DOHH2 (cell line): ENCODE data around the gene LDLR.

ENCODE experiments used
- H3F3A ChIP-seq: fragments of 200-600 bp; sonication (generic), shearing (Covaris generic); 2 replicates; pipeline ENCODE4 v1.6.0; 2016; ENCODE audit warnings: antibody characterized with exemption, mild to moderate bottlenecking; ENCODE audit not compliant: control insufficient read depth, insufficient read depth
- H3K27ac ChIP-seq: fragments of 200-600 bp; sonication (generic); 2 replicates; pipeline ENCODE4 v1.5.1; 2014; ENCODE audit warnings: low read depth, mild to moderate bottlenecking, low read length, moderate library complexity
- H3K27me3 ChIP-seq: fragments of 200-600 bp; sonication (generic); 2 replicates; pipeline ENCODE4 v1.6.1; 2014; ENCODE audit warnings: mild to moderate bottlenecking, low read length, mixed read lengths; ENCODE audit not compliant: control insufficient read depth
- H3K36me3 ChIP-seq: fragments of 200-600 bp; sonication (generic); 2 replicates; pipeline ENCODE4 v1.6.1; 2014; ENCODE audit warnings: mild to moderate bottlenecking, low read length, moderate library complexity, mixed read lengths; ENCODE audit not compliant: control insufficient read depth
- H3K4me1 ChIP-seq: fragments of 200-600 bp; sonication (generic); 2 replicates; pipeline ENCODE4 v1.6.1; 2014; ENCODE audit warnings: mild to moderate bottlenecking, low read length, mixed read lengths; ENCODE audit not compliant: control insufficient read depth
- H3K4me2 ChIP-seq: fragments of 200-600 bp; sonication (generic); 2 replicates; pipeline ENCODE4 v1.6.0; 2014; ENCODE audit warnings: mild to moderate bottlenecking, low read length, moderate library complexity
- H3K4me3 ChIP-seq: fragments of 200-600 bp; sonication (generic); 2 replicates; pipeline ENCODE4 v1.5.1; 2014; ENCODE audit warnings: mild to moderate bottlenecking, low read length, mixed read lengths
- H3K79me2 ChIP-seq: fragments of 200-600 bp; sonication (generic); 2 replicates; pipeline ENCODE4 v1.6.1; 2014; ENCODE audit warnings: mild to moderate bottlenecking, low read length, mixed read lengths; ENCODE audit not compliant: control insufficient read depth
- H3K9me2 ChIP-seq: fragments of 200-600 bp; sonication (generic); replicated peaks from 2 replicates; pipeline ENCODE4 v1.6.1; 2014; ENCODE audit warnings: mild to moderate bottlenecking, low read length, mixed read lengths; ENCODE audit not compliant: control insufficient read depth
- H3K9me3 ChIP-seq: fragments of 200-600 bp; sonication (generic); 2 replicates; pipeline ENCODE4 v1.6.1; 2014; ENCODE audit warnings: antibody characterized with exemption, low read length, mixed read lengths; ENCODE audit not compliant: control insufficient read depth, insufficient read depth
- H4K20me1 ChIP-seq: fragments of 200-600 bp; sonication (generic); 2 replicates; pipeline ENCODE4 v1.6.0; 2014; ENCODE audit warnings: low read depth, mild to moderate bottlenecking, antibody characterized with exemption, low read length, moderate library complexity; ENCODE audit not compliant: control insufficient read depth, insufficient read depth
- EZH2phosphoT487 ChIP-seq: fragments of 200-600 bp; sonication (generic); IDR thresholded peaks from 2 replicates; pipeline ENCODE4 v1.6.1; 2017; ENCODE audit warnings: borderline replicate concordance, mild to moderate bottlenecking, antibody characterized with exemption, low read length, moderate library complexity, mixed read lengths
- TF ChIP-seq, protein P1 (sequence below): fragments of 200-600 bp; sonication (generic); IDR thresholded peaks from one replicate; pipeline ENCODE4 v1.5.1; 2014; ENCODE audit warnings: antibody characterized with exemption, mild to moderate bottlenecking, low read depth, low read length; ENCODE audit not compliant: poor library complexity, severe bottlenecking

Gene LDLR

DNA sequence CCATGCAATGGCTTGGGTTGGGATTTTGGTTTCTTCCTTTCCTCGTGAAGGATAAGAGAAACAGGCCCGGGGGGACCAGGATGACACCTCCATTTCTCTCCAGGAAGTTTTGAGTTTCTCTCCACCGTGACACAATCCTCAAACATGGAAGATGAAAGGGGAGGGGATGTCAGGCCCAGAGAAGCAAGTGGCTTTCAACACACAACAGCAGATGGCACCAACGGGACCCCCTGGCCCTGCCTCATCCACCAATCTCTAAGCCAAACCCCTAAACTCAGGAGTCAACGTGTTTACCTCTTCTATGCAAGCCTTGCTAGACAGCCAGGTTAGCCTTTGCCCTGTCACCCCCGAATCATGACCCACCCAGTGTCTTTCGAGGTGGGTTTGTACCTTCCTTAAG is 42.2 kb downstream of the LDLR start:
- Histone ChIP-seq H3K4me3 (no peak overlapping the region), H3K36me3 (peaks cover 58% of the 10 kb centered on the region), H3K4me1 (peaks cover 17% of the 10 kb centered on the region), H3K79me2 (no peaks in the 10 kb centered on the region; the same call in 1 of the 2 replicates), H3K4me2 (no peak overlapping the region), H3F3A (peaks cover 31% of the 10 kb centered on the region), H4K20me1 (peaks cover 14% of the 10 kb centered on the region; the same call in 1 of the 2 replicates), H3K27me3 (no peaks in the 10 kb centered on the region), H3K9me2 (no peaks in the 10 kb centered on the region), H3K9me3 (no peaks in the 10 kb centered on the region), H3K27ac (no peak overlapping the region)
- TF ChIP-seq, protein P1, sequence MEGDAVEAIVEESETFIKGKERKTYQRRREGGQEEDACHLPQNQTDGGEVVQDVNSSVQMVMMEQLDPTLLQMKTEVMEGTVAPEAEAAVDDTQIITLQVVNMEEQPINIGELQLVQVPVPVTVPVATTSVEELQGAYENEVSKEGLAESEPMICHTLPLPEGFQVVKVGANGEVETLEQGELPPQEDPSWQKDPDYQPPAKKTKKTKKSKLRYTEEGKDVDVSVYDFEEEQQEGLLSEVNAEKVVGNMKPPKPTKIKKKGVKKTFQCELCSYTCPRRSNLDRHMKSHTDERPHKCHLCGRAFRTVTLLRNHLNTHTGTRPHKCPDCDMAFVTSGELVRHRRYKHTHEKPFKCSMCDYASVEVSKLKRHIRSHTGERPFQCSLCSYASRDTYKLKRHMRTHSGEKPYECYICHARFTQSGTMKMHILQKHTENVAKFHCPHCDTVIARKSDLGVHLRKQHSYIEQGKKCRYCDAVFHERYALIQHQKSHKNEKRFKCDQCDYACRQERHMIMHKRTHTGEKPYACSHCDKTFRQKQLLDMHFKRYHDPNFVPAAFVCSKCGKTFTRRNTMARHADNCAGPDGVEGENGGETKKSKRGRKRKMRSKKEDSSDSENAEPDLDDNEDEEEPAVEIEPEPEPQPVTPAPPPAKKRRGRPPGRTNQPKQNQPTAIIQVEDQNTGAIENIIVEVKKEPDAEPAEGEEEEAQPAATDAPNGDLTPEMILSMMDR = no peak
- no peak for TF ChIP-seq EZH2phosphoT487

DNA sequence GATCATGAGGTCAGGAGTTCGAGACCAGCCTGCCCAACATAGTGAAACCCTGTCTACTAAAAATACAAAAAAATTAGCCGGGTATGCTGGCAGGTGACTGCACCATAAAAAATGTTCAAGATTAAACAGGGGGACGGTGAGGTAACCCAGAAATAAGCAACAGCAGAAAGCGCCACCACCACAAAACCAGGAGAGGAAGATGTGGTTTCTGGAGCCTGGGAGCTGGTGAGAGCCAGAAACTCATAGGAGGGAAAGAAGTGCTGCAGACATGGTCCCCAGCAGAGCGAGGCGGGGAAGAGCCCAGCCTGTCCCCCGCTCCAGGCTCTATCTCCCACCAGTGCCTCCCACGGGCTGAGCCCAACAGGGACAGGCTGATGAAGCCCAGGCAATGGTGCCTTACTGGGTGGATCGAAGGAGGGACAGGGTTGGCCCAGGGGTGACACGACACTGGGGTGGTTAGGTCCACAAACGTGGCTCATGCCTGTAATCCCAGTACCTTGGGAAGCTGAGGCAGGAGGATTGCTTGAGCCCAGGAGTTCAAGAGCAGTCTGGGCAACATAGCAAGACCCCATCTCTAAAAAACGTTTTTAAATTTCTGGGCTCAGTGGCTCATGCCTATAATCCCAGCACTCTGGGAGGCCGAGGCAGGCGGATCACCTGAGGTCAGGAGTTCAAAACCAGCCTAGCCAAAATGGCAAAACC is 47.3 kb downstream of the LDLR start:
- Histone ChIP-seq H3K4me3 (no peak overlapping the region), H3K79me2 (no peaks in the 10 kb centered on the region; the same call in 1 of the 2 replicates), H4K20me1 (peaks cover under 1% of the 10 kb centered on the region; the same call in 1 of the 2 replicates), H3K9me2 (no peaks in the 10 kb centered on the region), H3K27me3 (no peaks in the 10 kb centered on the region), H3K27ac (no peak overlapping the region), H3F3A (peaks cover 31% of the 10 kb centered on the region), H3K4me1 (peaks cover 54% of the 10 kb centered on the region), H3K36me3 (peaks cover 13% of the 10 kb centered on the region), H3K9me3 (no peaks in the 10 kb centered on the region), H3K4me2 (no peak overlapping the region)
- TF ChIP-seq, protein P1 = no peak
- no peak for TF ChIP-seq EZH2phosphoT487

DNA sequence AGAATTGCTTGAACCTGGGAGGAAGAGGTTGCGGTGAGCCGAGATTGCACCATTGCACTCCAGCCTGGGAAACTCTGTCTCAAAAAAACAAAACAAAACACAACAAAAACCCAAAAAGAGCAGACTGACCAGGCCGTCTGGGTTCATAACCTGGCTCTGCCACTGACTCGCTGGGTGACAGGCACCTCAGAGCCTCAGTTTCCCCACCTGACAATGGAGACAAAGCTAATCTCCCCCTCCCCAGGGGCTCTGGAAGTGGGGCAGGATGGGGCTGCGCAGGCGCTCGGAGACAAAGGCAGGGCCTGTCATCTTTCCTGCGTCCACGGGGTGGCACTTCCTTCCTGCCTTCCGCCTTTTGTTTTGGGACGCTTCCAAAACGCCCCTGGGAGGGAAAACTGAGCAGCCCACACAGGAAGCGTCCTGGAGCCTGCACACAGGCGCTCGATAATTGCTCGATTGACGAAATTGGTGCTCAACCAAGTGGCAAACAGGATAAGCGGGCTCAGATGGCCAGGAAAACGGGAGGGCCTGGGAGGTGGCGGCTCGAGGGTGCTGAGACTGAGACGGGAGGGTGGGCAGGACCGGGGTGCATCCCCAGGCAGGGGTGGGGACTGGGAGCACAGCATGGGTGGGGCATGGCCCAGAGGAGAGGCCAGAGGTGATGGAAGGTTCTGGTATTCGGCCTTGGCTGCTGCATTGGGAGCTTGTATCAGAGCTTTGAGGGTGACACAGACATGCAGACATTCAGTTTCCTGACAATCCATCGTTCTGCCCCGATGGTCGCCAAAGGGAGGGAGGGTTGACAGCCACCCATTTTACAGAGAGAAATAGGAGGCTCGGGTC is 48.5 kb downstream of the LDLR start:
- Histone ChIP-seq H3F3A (peaks cover 29% of the 10 kb centered on the region), H3K27me3 (no peaks in the 10 kb centered on the region), H3K4me2 (peak overlapping the region; percentile 82), H3K9me3 (no peaks in the 10 kb centered on the region), H3K27ac (0 out of 2 replicates have a peak overlapping the region, but pooled peaks have one; percentile 8), H3K4me1 (peaks cover 60% of the 10 kb centered on the region), H3K4me3 (peak overlapping the region; percentile 67), H3K79me2 (no peaks in the 10 kb centered on the region), H3K9me2 (no peaks in the 10 kb centered on the region), H3K36me3 (peaks cover 2% of the 10 kb centered on the region), H4K20me1 (no peaks in the 10 kb centered on the region)
- TF ChIP-seq, protein P1 = peak; percentile 78
- no peak for TF ChIP-seq EZH2phosphoT487
